ENCODE data around the gene TNFRSF25.

Gene TNFRSF25

DNA sequence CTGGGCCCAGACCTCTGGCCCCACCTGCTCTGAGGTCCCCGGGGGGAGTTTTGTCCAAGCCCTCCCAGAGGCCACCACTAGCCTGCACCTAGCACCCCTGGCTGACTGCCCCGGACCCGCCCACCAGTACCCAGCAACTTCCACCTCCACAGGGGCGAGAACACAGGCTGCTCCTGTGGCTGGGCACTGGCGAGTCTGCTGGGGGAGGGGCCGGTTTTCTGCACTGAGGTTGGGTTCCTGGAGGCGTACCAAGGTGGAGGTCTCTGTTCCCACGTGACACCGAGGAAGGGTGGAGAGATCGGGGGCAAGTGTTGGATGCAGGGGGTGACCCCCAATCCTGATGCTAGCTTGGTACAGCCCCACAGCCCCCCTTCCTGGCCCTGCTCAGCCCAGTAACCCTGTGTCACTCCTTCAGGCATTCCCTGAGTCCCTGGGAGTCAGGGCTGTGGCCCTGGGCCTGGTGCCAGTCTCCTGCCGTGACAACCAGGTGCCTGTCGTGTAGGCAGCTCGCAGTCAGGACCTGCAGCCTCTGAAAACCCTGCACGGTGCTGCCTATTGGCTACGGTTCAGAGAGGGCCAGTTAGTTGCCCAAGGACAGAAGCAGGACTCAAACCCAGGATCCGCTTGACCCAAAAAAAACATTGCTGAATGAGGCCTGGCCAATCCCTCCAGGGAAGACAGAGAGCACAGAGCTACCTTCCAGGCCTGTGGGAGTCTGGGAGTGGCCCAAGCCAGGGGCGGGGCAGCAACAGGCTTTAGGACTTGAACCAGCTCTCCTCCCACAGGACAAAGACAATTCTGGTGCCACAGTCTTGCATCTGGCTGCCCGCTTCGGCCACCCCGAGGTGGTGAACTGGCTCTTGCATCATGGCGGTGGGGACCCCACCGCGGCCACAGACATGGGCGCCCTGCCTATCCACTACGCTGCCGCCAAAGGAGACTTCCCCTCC, 38.3 kb downstream of the TNFRSF25 start:
- H3K4me1 ChIP-seq (ENCODE audit: low read depth, poor library complexity, severe bottlenecking): no peaks in the 10 kb centered on the region
- H3K4me2 ChIP-seq: no peak overlapping the region
- no peak overlapping the region for H3K4me3 ChIP-seq (IDR thresholded peaks at IDR 0.05; ENCODE audit: insufficient read depth, low read depth, low read length)
- no peak overlapping the region for H2AFZ ChIP-seq (ENCODE audit: low read depth)
- H3K27ac ChIP-seq: no peak overlapping the region
- H3K36me3 ChIP-seq (ENCODE audit: insufficient read depth): no peaks in the 10 kb centered on the region
- H3K27me3 ChIP-seq (ENCODE audit: insufficient read depth, low read depth): peaks cover 86% of the 10 kb centered on the region
- H3K9ac ChIP-seq: no peak overlapping the region
- no peaks in the 10 kb centered on the region for H4K20me1 ChIP-seq (ENCODE audit: insufficient read depth)
- H3K79me2 ChIP-seq (ENCODE audit: insufficient read depth, low read depth): no peaks in the 10 kb centered on the region
- no peak for TF ChIP-seq CTCF (conservative IDR thresholded peaks at IDR 0.05; ENCODE audit: low read depth, low read length)

- no peak overlapping the region for H3K4me3 ChIP-seq (IDR thresholded peaks at IDR 0.05; ENCODE audit: insufficient read depth, low read depth, low read length)
- H3K79me2 ChIP-seq (ENCODE audit: insufficient read depth, low read depth): no peaks in the 10 kb centered on the region
- peaks cover 85% of the 10 kb centered on the region for H3K27me3 ChIP-seq (ENCODE audit: insufficient read depth, low read depth)
- H3K4me2 ChIP-seq: no peak overlapping the region
- H3K4me1 ChIP-seq (ENCODE audit: low read depth, poor library complexity, severe bottlenecking): no peaks in the 10 kb centered on the region
- H3K9ac ChIP-seq: no peak overlapping the region
- no peak for TF ChIP-seq CTCF (conservative IDR thresholded peaks at IDR 0.05; ENCODE audit: low read depth, low read length)
- H2AFZ ChIP-seq (ENCODE audit: low read depth): no peak overlapping the region
- H4K20me1 ChIP-seq (ENCODE audit: insufficient read depth): no peaks in the 10 kb centered on the region
- H3K36me3 ChIP-seq (ENCODE audit: insufficient read depth): no peaks in the 10 kb centered on the region
- no peak overlapping the region for H3K27ac ChIP-seq
Observed at GRCh38 chr1:6426972-6427350, 39.0 kb downstream of the TNFRSF25 start.

GRCh38 chr1:6426277-6426971, 39.5 kb downstream of the TNFRSF25 start:
- H3K9ac ChIP-seq: no peak overlapping the region
- H3K4me1 ChIP-seq (ENCODE audit: low read depth, poor library complexity, severe bottlenecking): no peaks in the 10 kb centered on the region
- TF ChIP-seq CTCF (conservative IDR thresholded peaks at IDR 0.05; ENCODE audit: low read depth, low read length): no peak

GRCh38 chr1:6425658-6426057, 40.3 kb downstream of the TNFRSF25 start:
- no peak overlapping the region for H3K9ac ChIP-seq
- H3K27ac ChIP-seq: no peak overlapping the region
- H3K27me3 ChIP-seq (ENCODE audit: insufficient read depth, low read depth): peaks cover 91% of the 10 kb centered on the region
- no peaks in the 10 kb centered on the region for H4K20me1 ChIP-seq (ENCODE audit: insufficient read depth)
- H3K79me2 ChIP-seq (ENCODE audit: insufficient read depth, low read depth): no peaks in the 10 kb centered on the region
- no peak for TF ChIP-seq CTCF (conservative IDR thresholded peaks at IDR 0.05; ENCODE audit: low read depth, low read length)
- no peak overlapping the region for H2AFZ ChIP-seq (ENCODE audit: low read depth)
- H3K4me3 ChIP-seq (IDR thresholded peaks at IDR 0.05; ENCODE audit: insufficient read depth, low read depth, low read length): no peak overlapping the region
- no peak overlapping the region for H3K4me2 ChIP-seq
- no peaks in the 10 kb centered on the region for H3K36me3 ChIP-seq (ENCODE audit: insufficient read depth)
- H3K4me1 ChIP-seq (ENCODE audit: low read depth, poor library complexity, severe bottlenecking): no peaks in the 10 kb centered on the region

More at GRCh38 chr1:6426277-6426971, 39.5 kb downstream of the TNFRSF25 start:
- Histone ChIP-seq H3K4me2 (no peak overlapping the region), H2AFZ (ENCODE audit: low read depth) (no peak overlapping the region), H3K79me2 (ENCODE audit: insufficient read depth, low read depth) (no peaks in the 10 kb centered on the region), H3K27me3 (ENCODE audit: insufficient read depth, low read depth) (peaks cover 90% of the 10 kb centered on the region), H4K20me1 (ENCODE audit: insufficient read depth) (no peaks in the 10 kb centered on the region), H3K27ac (no peak overlapping the region), H3K4me3 (IDR thresholded peaks at IDR 0.05; ENCODE audit: insufficient read depth, low read depth, low read length) (no peak overlapping the region), H3K36me3 (ENCODE audit: insufficient read depth) (no peaks in the 10 kb centered on the region)

All from KMS-11 (cell line).